HG02610 (cell line): ENCODE results near the gene FBXW7.

ENCODE experiments used
- ATAC-seq: cut with Tn5 transposase; IDR thresholded peaks from one replicate; pipeline ENCODE4 v1.9.1; 2021; ENCODE audit warnings: mild to moderate bottlenecking, moderate library complexity; ENCODE audit not compliant: unreplicated experiment

The FBXW7 gene

GRCh38 chr4:152513078-152513477 lies 22.8 kb downstream of the FBXW7 start:
- ATAC-seq, result no peak

GRCh38 chr4:152512483-152512882 lies 23.4 kb downstream of the FBXW7 start:
- no peak for ATAC-seq

DNA sequence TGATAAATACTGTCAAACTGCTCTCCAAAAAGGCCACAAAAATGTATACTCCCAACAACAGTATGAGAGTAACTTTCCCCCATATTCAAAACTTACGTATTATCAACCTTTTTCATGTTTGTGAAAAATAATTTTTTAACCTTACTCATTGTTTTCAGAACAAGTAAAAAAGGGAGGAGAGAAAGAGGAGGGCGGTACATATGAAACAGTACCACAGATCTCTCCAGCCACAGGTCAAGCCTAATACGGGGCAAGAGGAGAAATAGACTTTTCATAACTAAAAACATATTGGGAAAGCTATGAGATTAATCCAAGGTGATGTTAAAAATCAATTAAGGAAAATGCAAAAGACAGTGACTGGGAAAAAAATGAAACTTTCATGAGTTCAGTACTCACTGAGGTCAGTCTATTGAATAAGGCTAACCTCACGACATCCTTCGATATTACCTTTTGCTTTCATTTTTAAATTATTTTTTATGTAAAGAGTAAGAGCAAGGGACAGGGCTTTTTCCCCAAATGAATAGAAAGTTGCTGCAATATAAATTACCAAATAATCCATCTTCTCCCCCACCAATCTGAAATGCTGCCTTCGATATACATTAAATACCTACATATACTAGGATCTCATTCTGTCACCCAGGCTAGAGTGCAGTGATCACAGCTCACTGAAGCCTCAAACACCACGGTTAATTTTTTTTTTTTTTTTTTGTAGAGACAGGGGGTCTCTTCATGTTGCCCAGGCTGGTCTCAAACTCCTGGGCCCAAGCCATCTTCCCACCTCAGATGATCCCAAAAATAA lies 25.3 kb downstream of the FBXW7 start:
- ATAC-seq, result peak; percentile 45

- peak; percentile 62 for ATAC-seq
Measured at GRCh38 chr4:152509595-152510225, 26.2 kb downstream of the FBXW7 start.

GRCh38 chr4:152508818-152509217 lies 27.1 kb downstream of the FBXW7 start:
- ATAC-seq, result no peak

GRCh38 chr4:152508386-152508785 lies 27.5 kb downstream of the FBXW7 start:
- no peak for ATAC-seq

DNA sequence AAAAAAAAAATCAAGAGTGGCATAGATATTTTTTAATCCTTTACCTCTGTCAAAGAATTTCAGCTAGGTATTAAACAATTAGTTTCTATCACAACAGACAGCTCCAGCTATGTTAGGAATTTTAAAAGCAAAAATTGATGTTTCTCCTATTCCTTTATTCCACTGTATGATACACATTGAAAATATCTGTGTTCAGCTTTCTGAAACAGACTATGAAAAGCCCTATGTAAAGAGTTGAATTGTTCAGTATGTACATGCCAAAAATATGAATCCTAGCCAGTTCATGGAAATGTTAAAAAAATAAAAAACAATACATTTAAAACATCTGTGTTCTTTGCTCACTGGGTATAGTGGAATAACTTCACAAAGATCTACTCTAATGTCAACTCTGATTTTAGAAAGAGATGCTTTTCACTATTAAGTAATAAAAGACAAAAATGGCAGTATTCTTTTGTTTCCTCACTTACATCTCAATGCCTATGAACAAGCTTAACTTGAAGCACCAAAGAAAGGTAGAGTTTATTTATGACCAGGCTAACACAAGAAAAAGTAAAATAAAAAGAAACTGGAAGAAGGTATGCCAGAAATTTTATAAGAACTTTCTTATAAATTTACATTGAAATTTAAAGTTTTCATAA lies 32.1 kb downstream of the FBXW7 start:
- ATAC-seq, result no peak

- ATAC-seq, result peak; percentile 66
Measured at GRCh38 chr4:152501846-152502536, 33.9 kb downstream of the FBXW7 start.

DNA sequence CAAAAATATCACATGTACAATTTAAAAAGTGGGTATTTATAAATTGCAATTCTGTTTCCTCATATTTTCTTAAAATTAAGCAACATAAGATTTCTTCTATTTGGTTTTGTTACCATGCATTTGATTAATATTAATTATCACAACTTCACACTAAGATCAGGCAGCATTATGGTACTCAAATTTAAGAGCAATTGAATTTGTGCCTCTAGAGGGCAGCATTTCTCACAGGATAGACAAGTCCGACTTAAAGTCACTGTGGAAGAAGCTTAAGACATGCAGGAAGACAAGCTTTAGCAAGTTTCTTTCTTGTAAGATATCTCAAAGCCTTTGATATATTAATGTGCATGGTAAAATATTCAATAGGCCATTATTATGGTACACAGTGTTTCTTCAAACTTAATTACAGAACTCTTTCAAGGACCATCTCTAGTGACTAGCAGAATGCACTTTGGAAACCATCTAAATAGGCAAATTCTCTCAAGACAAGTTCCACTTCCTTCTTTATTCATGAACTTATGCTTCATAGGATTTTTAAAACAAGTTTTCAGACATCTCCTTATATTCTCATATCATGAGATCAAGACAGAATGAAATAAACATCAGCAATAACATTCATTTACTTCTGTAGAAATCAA lies 35.0 kb downstream of the FBXW7 start:
- ATAC-seq, result peak; percentile 51

DNA sequence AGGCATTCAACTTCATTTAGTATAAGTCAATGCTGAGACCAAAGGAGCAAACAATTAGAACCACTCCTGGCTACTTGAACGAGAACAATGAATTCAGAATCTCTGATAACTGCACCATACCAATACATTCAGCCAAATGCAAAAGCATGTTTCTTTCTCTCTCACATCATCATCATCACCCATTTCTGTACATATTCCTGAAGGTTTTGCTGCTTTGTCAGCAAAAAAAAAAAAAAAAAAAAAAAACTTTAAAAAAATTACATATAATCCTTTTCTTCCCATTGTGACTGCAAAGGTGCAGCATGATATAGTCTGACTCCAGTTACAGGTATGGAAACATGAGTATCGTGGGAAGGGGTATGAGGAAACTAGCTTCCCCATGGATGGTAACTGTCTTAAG lies 35.6 kb downstream of the FBXW7 start:
- ATAC-seq, result no peak

DNA sequence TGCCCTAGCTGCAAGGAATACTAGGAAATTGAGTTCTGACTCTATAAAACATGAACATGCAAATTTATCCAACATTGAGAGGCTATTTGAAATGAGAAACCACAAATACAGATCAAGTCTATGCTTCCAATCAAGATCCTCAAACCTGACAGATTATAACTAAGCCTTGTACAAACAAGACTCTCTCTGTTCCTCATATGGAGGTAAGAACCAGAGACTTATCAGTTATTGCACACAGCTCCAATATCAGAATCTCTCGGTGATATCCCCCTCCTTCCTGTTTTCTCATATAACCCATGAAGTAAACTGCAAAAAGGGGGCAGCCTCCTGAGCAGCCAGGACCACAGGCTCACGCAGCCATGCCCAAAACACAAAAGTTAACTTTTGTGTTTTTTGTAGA lies 36.5 kb downstream of the FBXW7 start:
- no peak for ATAC-seq

GRCh38 chr4:152494020-152494419 lies 41.9 kb downstream of the FBXW7 start:
- no peak for ATAC-seq

GRCh38 chr4:152488246-152488645 lies 47.6 kb downstream of the FBXW7 start:
- ATAC-seq, result no peak

DNA sequence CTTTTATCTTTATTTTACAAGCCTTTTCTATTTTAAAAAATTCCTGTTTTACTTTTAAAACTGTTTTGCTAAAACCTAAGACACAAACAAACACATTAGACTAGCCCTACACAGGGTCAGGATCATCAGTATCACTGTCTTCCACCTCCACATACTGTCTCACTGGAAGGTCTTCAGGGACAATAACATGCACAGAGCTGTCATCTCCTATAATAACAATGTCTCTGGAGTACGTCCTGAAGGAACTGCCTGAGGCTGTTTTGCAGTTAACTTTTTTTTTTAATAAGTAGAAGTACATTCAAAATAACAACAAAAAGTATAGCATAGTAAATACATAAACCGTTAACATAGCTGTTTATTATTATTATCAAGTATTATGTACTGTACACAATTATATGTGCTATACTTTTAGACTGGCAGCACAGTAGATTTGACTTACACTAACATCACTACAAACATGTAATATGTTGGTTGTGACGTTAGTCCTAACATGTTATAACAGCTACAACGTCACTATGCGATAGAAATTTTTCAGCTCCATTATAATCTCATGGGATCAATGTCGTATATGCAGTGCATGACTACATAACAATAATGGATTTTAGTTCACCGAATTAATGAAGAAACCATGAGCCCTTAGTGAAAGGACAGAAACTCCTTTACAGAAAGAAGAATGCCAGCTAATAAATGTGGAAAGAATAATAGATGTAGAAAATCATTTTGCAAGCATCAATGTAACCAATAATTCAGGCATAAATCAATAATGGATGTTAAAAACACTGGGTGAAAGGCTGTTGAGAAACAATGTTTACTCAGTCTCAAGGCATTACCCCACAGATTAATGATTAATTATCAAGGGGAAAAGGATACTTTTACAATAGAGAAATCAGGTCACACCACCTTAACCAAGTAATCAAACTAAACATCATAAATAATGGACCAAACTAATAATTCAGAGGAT lies 49.2 kb downstream of the FBXW7 start:
- no peak for ATAC-seq

- peak; percentile 99 for ATAC-seq
Measured at GRCh38 chr4:152485726-152486276, 50.1 kb downstream of the FBXW7 start.

DNA sequence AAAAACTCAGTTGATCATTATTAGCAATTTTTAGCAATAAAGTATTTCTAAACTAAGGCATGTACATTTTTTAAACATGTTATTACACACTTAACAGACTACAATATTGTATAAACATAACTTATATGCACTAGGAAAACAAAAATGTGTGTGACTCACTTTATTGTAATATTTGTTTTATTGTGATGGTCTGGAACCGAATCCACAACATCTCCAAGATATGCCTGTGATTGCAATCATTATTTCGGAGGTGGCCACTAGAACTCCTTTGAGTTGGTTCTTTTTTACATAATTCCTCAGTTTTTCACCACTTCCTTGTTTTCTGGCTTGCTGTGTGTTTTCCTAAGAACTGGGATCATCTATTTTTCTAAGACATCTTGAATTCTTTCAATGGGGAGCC lies 53.7 kb downstream of the FBXW7 start:
- no peak for ATAC-seq

DNA sequence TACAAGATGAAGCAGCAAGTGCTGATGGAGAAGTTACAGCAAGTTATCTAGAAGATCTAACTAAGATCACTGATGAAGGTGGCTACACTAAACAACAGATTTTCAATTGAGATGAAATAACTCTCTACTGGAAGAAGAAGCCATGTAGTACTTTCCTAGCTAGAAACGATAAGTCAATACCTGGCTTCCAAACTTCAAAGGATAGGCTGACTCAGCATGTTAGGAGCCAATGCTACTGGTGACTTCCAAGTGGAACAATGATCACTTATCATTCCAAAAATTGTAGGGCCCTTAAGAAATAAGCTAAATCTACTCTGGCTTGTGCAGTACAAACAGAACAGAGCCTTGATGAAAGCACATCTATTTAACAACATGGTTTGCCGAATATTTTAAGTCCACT lies 55.0 kb downstream of the FBXW7 start:
- no peak for ATAC-seq

- ATAC-seq, result no peak
Measured at GRCh38 chr4:152480326-152480725, 55.6 kb downstream of the FBXW7 start.

- no peak for ATAC-seq
Measured at GRCh38 chr4:152479428-152480026, 56.4 kb downstream of the FBXW7 start.
